GM12878 (cell line): ENCODE data around the gene MLLT3. TPM values are rescaled to one million over a fixed set of nuclear protein-coding genes. Genes with fewer than 3 reads are reported as not detected.

Source experiments
- ATF7 ChIP-seq: fragments of 450-650 bp; IDR thresholded peaks from 2 replicates; pipeline ENCODE4 v1.6.1; 2016; ENCODE audit warnings: low read depth, mild to moderate bottlenecking
- CREB1 ChIP-seq: IDR thresholded peaks from 2 replicates; pipeline ENCODE4 v1.6.1; 2012; ENCODE audit warnings: low read depth, mild to moderate bottlenecking, inconsistent platforms
- E4F1 ChIP-seq: fragments of 450-650 bp; IDR thresholded peaks from 2 replicates; pipeline ENCODE4 v1.6.1; 2018; ENCODE audit warnings: borderline replicate concordance, mild to moderate bottlenecking; ENCODE audit not compliant: partially characterized antibody
- EGR1 ChIP-seq, 2 experiments: IDR thresholded peaks; 1 replicate in 1 of 2; 2 replicates in 1 of 2; pipeline ENCODE4 v1.6.1; 2011 to 2012; ENCODE audit warnings: low read depth in 2 of 2, low read length in 2 of 2, borderline replicate concordance in 1 of 2, mild to moderate bottlenecking in 1 of 2, moderate library complexity in 1 of 2
- MLLT1 ChIP-seq: fragments of 450-650 bp; IDR thresholded peaks from 2 replicates; pipeline ENCODE4 v1.6.1; 2016; ENCODE audit warnings: mild to moderate bottlenecking
- POLR2AphosphoS5 ChIP-seq: IDR thresholded peaks from 2 replicates; pipeline ENCODE4 v1.6.1; 2011; ENCODE audit warnings: mild to moderate bottlenecking, low read length, inconsistent platforms
- RELA ChIP-seq: fragments of 450-650 bp; IDR thresholded peaks from 2 replicates; pipeline ENCODE4 v1.8.0; 2014; ENCODE audit warnings: borderline replicate concordance; ENCODE audit not compliant: partially characterized antibody
- REST ChIP-seq: IDR thresholded peaks from 2 replicates; pipeline ENCODE4 v1.6.1; 2012; ENCODE audit warnings: mild to moderate bottlenecking, low read depth, low read length
- SIX5 ChIP-seq: IDR thresholded peaks from 2 replicates; pipeline ENCODE4 v1.6.1; 2011; ENCODE audit warnings: mild to moderate bottlenecking, low read depth, low read length, moderate library complexity; ENCODE audit not compliant: severe bottlenecking
- SMC3 ChIP-seq: IDR thresholded peaks from 2 replicates; pipeline ENCODE4 v1.6.1; 2011; ENCODE audit warnings: low read length, improper control_type of control experiment, borderline replicate concordance
- SRF ChIP-seq, 2 experiments: IDR thresholded peaks; 2 replicates each; pipeline ENCODE4 v1.6.1; 2011; ENCODE audit warnings: low read depth in 2 of 2, low read length in 2 of 2, mild to moderate bottlenecking in 1 of 2, moderate library complexity in 1 of 2
- USF1 ChIP-seq: IDR thresholded peaks from 2 replicates; pipeline ENCODE4 v1.6.1; 2011; ENCODE audit warnings: borderline replicate concordance, low read depth, mild to moderate bottlenecking, moderate library complexity, mixed read lengths, low read length; ENCODE audit not compliant: insufficient read depth; ENCODE audit errors: extremely low read length
- ZBTB11 ChIP-seq: fragments of 450-650 bp; formaldehyde crosslinking; IDR thresholded peaks from 2 replicates; pipeline ENCODE4 v1.5.0; 2022; ENCODE audit warnings: mild to moderate bottlenecking, missing genetic modification characterization
- ZBTB33 ChIP-seq: fragments of 450-650 bp; IDR thresholded peaks from 2 replicates; pipeline ENCODE4 v1.6.1; 2017; ENCODE audit warnings: mild to moderate bottlenecking
- ZNF24 ChIP-seq: fragments of 450-650 bp; IDR thresholded peaks from 2 replicates; pipeline ENCODE4 v1.6.1; 2017; ENCODE audit warnings: antibody characterized with exemption, mild to moderate bottlenecking
- polyA plus RNA-seq, 11 experiments: library from polyadenylated mRNA; depleted of rRNA in 4 of 11; unstranded in 6 of 11; stranded (reverse) in 5 of 11; fragments of >200 nt; fragmentation: Nextera tagmentation in 4 of 11; fragmentation: Illumina TruSeq in 1 of 11; extraction: Ambion mirVana in 4 of 11; extraction: Trizol in 1 of 11; gene quantifications; 1 replicate in 1 of 11; 2 replicates in 10 of 11; pipeline versions ENCODE4 v1.2.1 to v1.2.3, GENCODE V29; 2011 to 2016; ENCODE audit warnings: inconsistent platforms in 2 of 11, missing spikeins in 2 of 11, low read depth in 1 of 11
- total RNA-seq, 4 experiments: library from RNA; depleted of rRNA in 3 of 4; stranded (reverse); fragments of >200 nt in 3 of 4; fragmentation: Illumina TruSeq in 1 of 4; extraction: Trizol in 1 of 4; gene quantifications; 2 replicates each; pipeline versions ENCODE4 v1.2.1 to v1.2.3, GENCODE V29; 2013 to 2021

Gene MLLT3
- total and polyA plus RNA-seq, 10 of the 15 experiments (the other 5 are each of a cell fraction or from before 2014, with no cell fraction given) = 17.7 to 72.3 (median 35.6) TPM

- no peak for TF ChIP-seq USF1
- TF ChIP-seq SMC3 = no peak
- TF ChIP-seq ZBTB33 = no peak
- TF ChIP-seq SRF (IDR thresholded peaks at IDR 0.05; ENCODE audit: low read depth in 2 of 2, low read length in 2 of 2) = no peak
- TF ChIP-seq MLLT1 = no peak
- TF ChIP-seq EGR1 (IDR thresholded peaks at IDR 0.05; ENCODE audit: borderline replicate concordance in 1 of 2, low read depth in 2 of 2, low read length in 2 of 2) = no peak
- no peak for TF ChIP-seq ZNF24
- no peak for TF ChIP-seq RELA
- peak; percentile 95 for TF ChIP-seq ATF7
- no peak for TF ChIP-seq REST
- TF ChIP-seq CREB1 = peak; percentile 79
- TF ChIP-seq POLR2AphosphoS5 = no peak
- TF ChIP-seq SIX5 = no peak
- no peak for TF ChIP-seq ZBTB11 (CRISPR knock-in tag)
- no peak for TF ChIP-seq E4F1
Observed at GRCh38 chr9:20582150-20582549, 40.1 kb downstream of the MLLT3 start (continued).
